DOHH2 (cell line): ENCODE data around the gene CARS2.

Source experiments
- CTCF ChIP-seq: fragments of 200-600 bp; sonication (generic); IDR thresholded peaks from one replicate; pipeline ENCODE4 v1.5.1; 2014; ENCODE audit warnings: antibody characterized with exemption, mild to moderate bottlenecking, low read depth, low read length; ENCODE audit not compliant: poor library complexity, severe bottlenecking
- EZH2phosphoT487 ChIP-seq: fragments of 200-600 bp; sonication (generic); IDR thresholded peaks from 2 replicates; pipeline ENCODE4 v1.6.1; 2017; ENCODE audit warnings: borderline replicate concordance, mild to moderate bottlenecking, antibody characterized with exemption, low read length, moderate library complexity, mixed read lengths

GRCh38 chr13:110597041-110597689 lies 108.8 kb downstream of the CARS2 start:
- no peak for TF ChIP-seq CTCF
- TF ChIP-seq EZH2phosphoT487: no peak
